Uterus (tissue), 4 donors: ENCODE data around the gene BRICD5. TPM values are rescaled to one million over a fixed set of nuclear protein-coding genes. Genes with fewer than 3 reads are reported as not detected.
"Not testable (repeated sequence)": the region's sequence is repeated elsewhere in the genome, so short reads cannot be mapped to it uniquely, and the experiment has no call there.

ENCODE experiments used
- DNase-seq, 2 donors: peaks; one replicate each; pipeline ENCODE4 v3.0.0-alpha.2; 2019 to 2020
- H3K27ac ChIP-seq, 2 donors: fragments of 200-600 bp; sonication (generic); 1 replicate in 1 of 2; 2 replicates in 1 of 2; pipeline ENCODE4 v1.5.1; 2016 to 2018
- H3K27me3 ChIP-seq, 2 donors: fragments of 200-600 bp; sonication (generic); one replicate each; pipeline ENCODE4 v1.5.1; 2018 to 2019; ENCODE audit warnings: control low read depth in 1 of 2
- H3K36me3 ChIP-seq, 2 donors: fragments of 200-600 bp; sonication (generic); one replicate each; pipeline ENCODE4 v1.5.1; 2019; ENCODE audit warnings: control low read depth in 1 of 2
- H3K4me1 ChIP-seq, 2 donors: fragments of 200-600 bp; sonication (generic); one replicate each; pipeline ENCODE4 v1.5.1; 2018 to 2019; ENCODE audit warnings: control low read depth in 1 of 2
- H3K4me3 ChIP-seq, 2 donors: fragments of 200-600 bp; sonication (generic); 1 replicate in 1 of 2; 2 replicates in 1 of 2; pipeline ENCODE4 v1.5.1; 2018 to 2019; ENCODE audit warnings: mild to moderate bottlenecking in 1 of 2
- H3K9me3 ChIP-seq, 2 donors: fragments of 200-600 bp; sonication (generic); one replicate each; pipeline ENCODE4 v1.5.1; 2019; ENCODE audit warnings: control low read depth in 1 of 2
- POLR2A ChIP-seq, 2 donors: fragments of 450-650 bp; IDR thresholded peaks; one replicate each; pipeline ENCODE4 v1.6.1; 2016; ENCODE audit warnings: antibody characterized with exemption in 2 of 2, mild to moderate bottlenecking in 1 of 2, moderate library complexity in 1 of 2
- intact Hi-C: fragments of 100-400 bp; cut with DNase I; formaldehyde crosslinking; loops from one replicate; pipeline ENCODE4 v1.15.1; 2023; ENCODE audit warnings: low total_unique reads
- total RNA-seq, 4 donors: library from RNA; depleted of rRNA in 3 of 4; stranded (reverse); fragments of >200 nt in 3 of 4; gene quantifications; one replicate each; pipeline versions ENCODE4 v1.1.0 to v1.2.4, GENCODE V29; 2014 to 2023
- TF ChIP-seq, protein P1 (sequence below), 4 experiments: fragments of 200-600 bp in 2 of 4; fragments of 450-650 bp in 2 of 4; sonication (generic) in 2 of 4; IDR thresholded peaks; one replicate each; pipeline ENCODE4 v1.5.1; 2016 to 2019; ENCODE audit warnings: antibody characterized with exemption in 4 of 4, mild to moderate bottlenecking in 2 of 4, moderate library complexity in 1 of 4
- donor health status: DM: yes; HTN: yes; CAD: no.

The BRICD5 gene
- total RNA-seq, 4 donors from 2014 or later = 1.2 to 16.9 (median 1.7) TPM

DNA sequence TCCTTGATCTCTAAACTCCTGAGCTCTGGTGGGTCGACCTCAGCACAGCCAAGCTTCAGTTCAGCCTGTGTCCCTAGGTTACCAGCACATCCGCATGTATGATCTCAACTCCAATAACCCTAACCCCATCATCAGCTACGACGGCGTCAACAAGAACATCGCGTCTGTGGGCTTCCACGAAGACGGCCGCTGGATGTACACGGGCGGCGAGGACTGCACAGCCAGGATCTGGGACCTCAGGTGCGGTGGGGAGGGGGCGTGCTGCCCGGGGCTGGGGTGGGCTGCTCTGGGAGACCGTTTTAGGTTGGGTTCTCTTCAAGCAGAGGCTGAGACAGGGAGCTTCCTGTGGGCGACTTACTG is 4.3 kb downstream of the BRICD5 start:
- no peaks in the 10 kb centered on the region for H3K9me3 ChIP-seq
- no peak for TF ChIP-seq POLR2A (IDR thresholded peaks at IDR 0.05)
- TF ChIP-seq, protein P1, sequence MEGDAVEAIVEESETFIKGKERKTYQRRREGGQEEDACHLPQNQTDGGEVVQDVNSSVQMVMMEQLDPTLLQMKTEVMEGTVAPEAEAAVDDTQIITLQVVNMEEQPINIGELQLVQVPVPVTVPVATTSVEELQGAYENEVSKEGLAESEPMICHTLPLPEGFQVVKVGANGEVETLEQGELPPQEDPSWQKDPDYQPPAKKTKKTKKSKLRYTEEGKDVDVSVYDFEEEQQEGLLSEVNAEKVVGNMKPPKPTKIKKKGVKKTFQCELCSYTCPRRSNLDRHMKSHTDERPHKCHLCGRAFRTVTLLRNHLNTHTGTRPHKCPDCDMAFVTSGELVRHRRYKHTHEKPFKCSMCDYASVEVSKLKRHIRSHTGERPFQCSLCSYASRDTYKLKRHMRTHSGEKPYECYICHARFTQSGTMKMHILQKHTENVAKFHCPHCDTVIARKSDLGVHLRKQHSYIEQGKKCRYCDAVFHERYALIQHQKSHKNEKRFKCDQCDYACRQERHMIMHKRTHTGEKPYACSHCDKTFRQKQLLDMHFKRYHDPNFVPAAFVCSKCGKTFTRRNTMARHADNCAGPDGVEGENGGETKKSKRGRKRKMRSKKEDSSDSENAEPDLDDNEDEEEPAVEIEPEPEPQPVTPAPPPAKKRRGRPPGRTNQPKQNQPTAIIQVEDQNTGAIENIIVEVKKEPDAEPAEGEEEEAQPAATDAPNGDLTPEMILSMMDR (IDR thresholded peaks at IDR 0.05) = no peak
- peak overlapping the region in 1 of 2 donors; percentile 99 for H3K27ac ChIP-seq
- no peaks in the 10 kb centered on the region for H3K27me3 ChIP-seq
- intact Hi-C loops = no loop called here
- DNase-seq = no peak
- H3K4me3 ChIP-seq = peak overlapping the region; percentile 65 to 78
- peaks cover 0 to 3% of the 10 kb centered on the region in 2 donors for H3K4me1 ChIP-seq
- no peaks in the 10 kb centered on the region for H3K36me3 ChIP-seq

DNA sequence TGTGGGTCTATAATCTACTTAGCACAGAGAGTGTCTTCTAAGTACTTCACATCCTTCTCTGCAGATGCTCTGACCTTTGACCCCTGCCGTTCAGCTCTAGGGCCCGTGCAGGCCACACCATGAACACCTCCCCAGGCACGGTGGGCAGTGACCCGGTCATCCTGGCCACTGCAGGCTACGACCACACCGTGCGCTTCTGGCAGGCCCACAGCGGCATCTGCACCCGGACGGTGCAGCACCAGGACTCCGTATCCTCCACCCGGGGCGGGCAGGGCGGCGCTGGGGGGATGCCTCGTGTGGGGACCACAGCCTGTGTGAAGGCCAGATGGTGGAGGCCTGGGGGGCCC is 4.7 kb downstream of the BRICD5 start:
- Histone ChIP-seq H3K27ac (peak overlapping the region; percentile 96 to 99), H3K27me3 (no peaks in the 10 kb centered on the region), H3K4me3 (peak overlapping the region; percentile 65 to 78), H3K4me1 (peaks cover 0 to 3% of the 10 kb centered on the region in 2 donors), H3K9me3 (no peaks in the 10 kb centered on the region), H3K36me3 (no peaks in the 10 kb centered on the region)
- no peak for TF ChIP-seq POLR2A (IDR thresholded peaks at IDR 0.05)
- TF ChIP-seq, protein P1 (IDR thresholded peaks at IDR 0.05) = no peak
- intact Hi-C loops = no loop called here
- DNase-seq = no peak

DNA sequence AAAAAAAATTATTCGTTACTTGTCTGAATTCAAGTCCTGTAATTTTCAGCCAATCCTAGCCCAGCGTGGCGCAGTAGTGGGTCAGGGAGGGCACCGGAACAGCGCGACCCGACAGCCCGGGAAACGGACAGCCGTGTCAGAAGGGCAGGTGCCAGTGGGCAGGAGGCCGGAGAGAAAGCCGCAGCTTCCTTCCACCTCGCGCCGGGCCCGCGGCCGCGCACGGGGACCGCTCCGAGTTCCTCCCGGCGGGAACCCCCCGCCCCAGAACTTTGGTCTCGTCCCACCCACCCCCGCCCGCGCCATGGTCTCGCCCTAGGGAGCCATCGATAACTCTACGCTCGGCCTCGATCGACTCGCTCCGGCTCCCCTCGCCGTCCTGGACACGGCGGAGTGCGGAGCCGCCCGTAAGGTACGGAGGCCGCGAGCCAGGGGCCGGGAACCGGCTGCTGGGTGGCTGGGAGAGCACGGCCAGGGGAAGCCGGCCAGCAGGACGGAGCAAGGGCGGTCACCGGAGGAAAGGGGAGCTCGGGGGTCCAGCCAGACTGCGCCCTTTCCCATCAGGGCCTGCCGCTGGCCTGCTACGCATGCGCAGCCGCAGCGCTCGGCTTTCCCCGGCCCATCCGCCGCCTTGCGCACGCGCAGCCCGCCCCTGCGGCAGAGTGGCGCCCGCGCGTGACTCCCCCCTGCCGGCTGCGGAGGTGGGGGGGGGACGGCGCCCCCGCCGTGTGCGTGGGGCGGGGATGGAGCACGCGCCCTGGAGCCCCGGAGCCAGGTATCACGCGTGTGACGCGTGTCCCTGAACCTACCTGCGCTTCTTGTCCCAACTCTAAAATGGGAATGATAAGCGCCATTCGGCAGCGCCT is 5.3 kb downstream of the BRICD5 start, which contains the start of gene MLST8:
Gene MLST8 (plus strand): TSS at position 351 of the 863 bp plus-strand sequence. CDS start 632 bp downstream, outside the sequence.
- peaks cover 0 to 3% of the 10 kb centered on the region in 2 donors for H3K4me1 ChIP-seq
- intact Hi-C loops = no loop called here
- peak within 1 kb of the TSS; percentile 65 to 78 for H3K4me3 ChIP-seq
- H3K27me3 ChIP-seq = no peaks in the 10 kb centered on the region
- H3K36me3 ChIP-seq = no peaks in the 10 kb centered on the region
- peak within 1 kb of the TSS; percentile 96 to 99 for H3K27ac ChIP-seq
- DNase-seq = peak; percentile 82 to 89
- TF ChIP-seq, protein P1 (IDR thresholded peaks at IDR 0.05) = peak in 2 of 4 experiments; percentile 16 to 37
- peak; percentile 42 to 88 for TF ChIP-seq POLR2A (IDR thresholded peaks at IDR 0.05)
- H3K9me3 ChIP-seq = no peaks in the 10 kb centered on the region

DNA sequence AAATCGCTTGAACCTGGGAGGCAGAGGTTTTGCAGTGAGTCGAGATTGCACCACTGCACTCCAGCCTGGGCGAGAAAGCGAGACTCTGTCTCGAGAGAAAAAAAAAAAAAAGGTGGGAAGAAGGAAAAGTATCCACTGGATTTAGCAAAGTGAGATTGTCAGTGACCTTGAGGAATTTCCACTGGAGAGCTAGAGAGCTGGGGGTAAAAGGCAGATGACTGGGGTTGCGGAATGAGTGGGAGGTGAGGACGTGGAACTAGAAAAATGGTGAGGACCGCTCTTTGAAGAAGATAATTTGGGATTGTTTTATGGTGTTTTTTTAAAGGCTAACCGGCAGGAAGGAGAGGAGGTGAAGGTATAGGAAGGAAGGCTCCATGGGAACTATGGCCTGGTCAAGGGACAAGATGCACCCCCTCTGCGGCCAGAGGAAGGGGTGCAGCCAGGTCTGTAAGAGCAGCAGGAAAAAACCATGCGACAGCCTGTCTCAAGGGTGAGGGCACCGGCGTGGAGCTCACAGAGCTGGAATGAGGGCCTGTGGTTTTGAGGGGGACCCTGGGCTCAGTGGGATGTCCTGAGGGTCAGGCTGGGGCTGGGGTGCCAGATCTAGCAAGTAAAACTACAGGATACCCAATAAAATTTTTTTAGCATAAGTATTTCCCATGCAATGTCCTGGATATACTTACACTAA is 6.1 kb downstream of the BRICD5 start:
- no peak for DNase-seq
- Histone ChIP-seq H3K27me3 (no peaks in the 10 kb centered on the region), H3K4me1 (peaks cover 0 to 3% of the 10 kb centered on the region in 2 donors), H3K27ac (peak overlapping the region; percentile 96 to 99), H3K36me3 (no peaks in the 10 kb centered on the region), H3K9me3 (no peaks in the 10 kb centered on the region), H3K4me3 (peak overlapping the region; percentile 65 to 78)
- TF ChIP-seq POLR2A (IDR thresholded peaks at IDR 0.05) = no peak
- intact Hi-C loops = no loop called here

DNA sequence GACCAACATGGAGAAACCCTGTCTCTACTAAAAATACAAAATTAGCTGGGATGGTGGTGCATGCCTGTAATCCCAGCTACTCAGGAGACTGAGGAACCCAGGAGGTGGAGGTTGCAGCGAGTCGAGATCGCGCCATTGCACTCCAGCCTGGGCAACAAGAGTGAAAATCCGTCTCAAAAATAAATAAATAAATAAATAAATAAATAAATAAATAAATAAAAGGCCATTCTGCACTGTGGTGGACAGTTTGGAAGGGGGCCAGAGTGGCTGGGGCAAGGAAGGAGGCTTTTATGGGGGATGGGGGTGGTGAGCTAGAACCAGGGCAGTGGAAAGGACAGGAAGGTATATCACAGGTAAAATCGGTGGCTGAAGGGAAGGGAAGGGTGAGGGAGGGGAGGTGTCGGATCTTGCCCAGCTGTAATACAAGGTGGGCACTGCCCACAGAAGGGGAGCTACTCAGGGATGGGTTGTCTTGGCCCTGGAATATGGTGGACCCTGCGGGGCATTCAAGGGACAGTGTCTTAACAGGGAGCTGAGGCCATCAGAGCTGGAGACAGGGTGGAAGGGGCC is 7.5 kb downstream of the BRICD5 start:
- H3K4me1 ChIP-seq, H3K9me3 ChIP-seq, DNase-seq, H3K27me3 ChIP-seq, H3K4me3 ChIP-seq, intact Hi-C loops, H3K27ac ChIP-seq, H3K36me3 ChIP-seq: not testable (repeated sequence)

DNA sequence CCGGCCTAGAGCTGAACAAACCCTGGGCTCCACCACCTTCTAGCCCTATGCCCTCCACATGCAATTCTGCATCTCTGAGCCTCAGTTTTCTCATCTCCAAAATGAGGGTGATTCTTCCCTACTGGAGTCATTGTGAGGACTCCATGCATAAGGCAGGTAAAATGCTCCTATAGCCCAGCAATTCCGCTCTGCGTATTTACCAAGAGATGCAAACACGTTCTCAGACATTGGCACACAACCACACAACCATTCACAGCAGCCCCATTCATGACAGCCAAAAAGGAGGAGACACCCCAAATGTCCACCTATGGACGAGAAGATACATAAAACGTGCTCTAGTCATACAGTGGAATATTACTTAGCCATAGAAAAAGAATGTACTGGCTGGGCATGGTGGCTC is 10.3 kb downstream of the BRICD5 start:
- Histone ChIP-seq H3K27ac (no peak overlapping the region), H3K4me1 (peaks cover 0 to 8% of the 10 kb centered on the region in 2 donors), H3K4me3 (no peak overlapping the region), H3K27me3 (peaks cover 6% of the 10 kb centered on the region in 2 donors), H3K9me3 (no peaks in the 10 kb centered on the region), H3K36me3 (no peaks in the 10 kb centered on the region)
- no peak for DNase-seq
- intact Hi-C loops = no loop called here
- no peak for TF ChIP-seq POLR2A (IDR thresholded peaks at IDR 0.05)
- TF ChIP-seq, protein P1 (IDR thresholded peaks at IDR 0.05) = no peak
